HG02973 (cell line): ENCODE results near the gene HSD17B8.
A peak's percentile ranks its signal among the peaks of the same experiment; 100 is the strongest.

Experiments used
- ATAC-seq: cut with Tn5 transposase; IDR thresholded peaks from one replicate; pipeline ENCODE4 v1.9.1; 2021; ENCODE audit warnings: moderate library complexity; ENCODE audit not compliant: unreplicated experiment

HSD17B8 gene

GRCh38 chr6:33191383-33192104 lies 12.9 kb upstream of the HSD17B8 start:
- ATAC-seq: no peak

- no peak for ATAC-seq
Observed at GRCh38 chr6:33192105-33192646, 12.3 kb upstream of the HSD17B8 start, which contains the start of gene COL11A2. Gene COL11A2, minus strand, starts transcription at chr6:33192467. Its CDS starts 227 bp downstream, at chr6:33192240.

GRCh38 chr6:33192671-33193602 lies 11.5 kb upstream of the HSD17B8 start:
- no peak for ATAC-seq

DNA sequence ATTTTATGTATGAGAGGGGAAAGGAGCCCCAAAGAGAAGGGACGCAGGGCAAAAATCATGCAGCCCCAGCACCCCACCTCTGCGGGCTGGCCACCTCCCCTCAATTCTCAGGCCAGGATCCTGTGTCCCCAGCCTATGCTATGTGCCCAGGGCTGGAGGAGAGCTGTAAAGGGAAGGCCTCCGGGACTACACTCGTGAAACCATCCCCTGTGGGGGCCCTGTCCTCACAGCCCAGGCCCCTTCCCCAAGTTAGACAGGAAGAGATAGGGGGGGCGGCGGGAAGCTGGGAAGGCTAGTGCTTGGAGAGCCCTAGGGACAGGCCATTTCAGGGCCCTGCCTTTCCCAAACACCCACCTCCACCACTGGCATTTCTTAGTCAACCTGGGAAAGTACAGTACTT lies 10.8 kb upstream of the HSD17B8 start:
- ATAC-seq: no peak

DNA sequence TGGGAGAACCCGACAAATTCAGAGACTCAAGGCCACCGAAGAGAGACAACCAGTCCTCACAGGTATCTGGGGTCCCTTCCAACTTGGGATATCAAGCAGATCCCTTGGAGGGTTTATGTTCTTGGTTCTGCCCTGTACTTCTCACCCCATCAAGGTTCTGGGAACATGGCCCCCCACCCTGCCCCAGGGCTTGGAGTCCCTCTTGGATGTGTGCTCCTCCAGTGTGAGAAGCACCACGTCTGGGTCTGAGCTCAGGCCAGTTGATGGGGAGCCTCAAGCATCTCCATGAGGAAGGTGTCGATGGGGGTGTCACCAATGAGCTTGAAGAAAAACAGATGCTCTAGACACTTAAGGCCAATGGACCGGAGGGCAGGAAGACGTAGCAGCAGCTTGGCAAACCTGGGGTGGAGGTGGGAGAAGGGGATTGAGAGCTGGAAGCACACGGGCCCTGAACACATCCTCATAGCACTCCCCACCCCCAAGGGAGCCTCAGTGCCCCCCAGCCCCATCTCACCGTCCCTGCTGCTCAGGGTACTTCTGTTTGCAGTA lies 9.9 kb upstream of the HSD17B8 start:
- no peak for ATAC-seq

DNA sequence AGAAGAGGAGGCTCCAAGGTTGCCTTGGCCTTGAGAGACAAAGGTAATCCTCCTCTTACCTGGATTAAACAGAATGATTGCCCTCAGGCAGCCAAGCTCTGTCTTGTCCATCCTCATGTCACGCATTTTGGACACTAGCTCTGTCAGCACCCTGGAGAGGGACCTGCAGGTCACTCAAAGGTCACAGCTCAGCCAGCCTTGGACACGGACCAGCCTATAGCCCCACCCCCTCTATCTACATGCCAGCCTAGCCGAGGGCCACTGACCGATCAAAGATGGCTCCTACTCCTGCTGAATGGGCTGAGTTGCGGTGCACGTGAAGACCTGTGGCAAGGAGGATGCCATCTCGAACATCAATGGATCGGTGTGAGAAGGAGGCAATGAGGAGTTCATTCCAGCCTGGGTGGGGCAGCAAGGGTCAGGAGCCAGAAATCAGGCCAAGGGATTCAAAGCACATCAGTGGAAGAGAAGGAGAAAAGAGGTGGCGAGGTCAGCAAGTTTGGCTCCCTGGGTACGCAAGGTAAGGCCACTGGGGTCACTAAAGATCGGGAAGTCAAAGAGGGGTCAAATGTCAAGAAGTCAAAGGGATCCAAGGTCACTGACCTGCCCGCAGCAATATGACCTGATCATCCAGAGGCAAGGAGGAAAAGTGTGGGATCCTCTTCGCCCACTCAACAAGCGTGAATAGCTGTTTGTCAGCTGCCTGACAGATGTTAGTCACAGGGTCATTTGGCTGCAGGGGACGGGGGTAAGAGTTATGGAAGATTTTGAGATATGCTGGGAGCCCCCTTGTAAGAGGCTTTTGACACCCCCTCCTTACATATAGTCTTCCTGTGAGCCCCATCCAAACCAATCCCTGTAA lies 8.9 kb upstream of the HSD17B8 start:
- no peak for ATAC-seq

GRCh38 chr6:33197431-33198048 lies 6.9 kb upstream of the HSD17B8 start:
- no peak for ATAC-seq

GRCh38 chr6:33198159-33198852 lies 6.1 kb upstream of the HSD17B8 start:
- no peak for ATAC-seq

DNA sequence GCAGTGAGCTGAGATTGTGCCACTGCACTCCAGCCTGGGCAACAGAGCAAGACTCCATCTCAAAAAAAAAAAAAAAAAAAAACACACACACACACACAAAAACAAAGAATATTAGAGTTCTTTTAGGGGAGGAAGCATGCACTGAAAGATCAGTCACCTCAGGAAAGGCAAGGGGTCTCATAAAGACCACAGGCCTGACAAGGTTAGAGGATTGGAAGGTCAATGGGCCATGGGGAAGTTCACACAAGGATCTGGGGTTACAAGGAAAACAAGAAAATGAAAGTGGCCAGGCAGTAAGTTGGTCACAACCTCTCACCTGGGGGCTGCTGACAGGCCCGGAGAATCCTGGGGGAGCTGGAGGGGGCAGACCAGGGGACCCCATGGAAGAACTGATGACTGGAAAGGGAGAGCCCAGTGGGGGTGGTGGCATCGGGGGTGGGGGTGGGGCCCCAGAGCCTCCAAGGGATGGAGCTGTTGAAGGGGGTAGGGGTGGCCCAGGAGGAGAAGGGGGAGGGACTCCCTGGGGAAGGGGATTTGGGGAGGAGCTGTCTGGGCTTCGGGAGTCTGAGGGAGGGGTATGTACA lies 5.5 kb upstream of the HSD17B8 start:
- no peak for ATAC-seq

DNA sequence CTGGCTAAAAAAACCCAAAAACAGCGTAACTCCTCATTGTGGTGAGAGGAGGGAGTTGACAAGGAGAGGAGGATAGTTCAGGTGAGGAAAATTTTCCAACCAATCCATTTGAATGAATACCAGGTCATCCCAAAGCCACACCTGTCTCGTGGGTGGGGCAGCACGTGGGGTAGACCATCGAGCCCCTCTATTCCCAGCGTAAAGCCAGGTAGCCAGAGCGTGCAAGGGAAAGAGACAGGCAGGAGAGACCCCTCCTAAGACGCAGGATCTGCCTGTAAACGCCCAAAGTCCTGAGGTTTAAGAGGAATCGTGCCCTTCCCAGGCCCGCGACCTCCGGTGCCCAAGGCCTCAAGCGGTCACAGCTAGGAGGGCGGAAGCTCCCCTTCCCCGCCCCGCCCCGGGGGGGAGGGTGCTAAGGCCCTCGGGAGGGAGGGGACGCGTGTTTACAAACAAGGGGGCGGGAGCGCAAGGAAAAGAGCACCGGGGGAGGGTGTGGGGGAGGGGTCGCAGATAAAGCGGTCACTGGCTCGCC lies 4.7 kb upstream of the HSD17B8 start:
- peak; percentile 12 for ATAC-seq

DNA sequence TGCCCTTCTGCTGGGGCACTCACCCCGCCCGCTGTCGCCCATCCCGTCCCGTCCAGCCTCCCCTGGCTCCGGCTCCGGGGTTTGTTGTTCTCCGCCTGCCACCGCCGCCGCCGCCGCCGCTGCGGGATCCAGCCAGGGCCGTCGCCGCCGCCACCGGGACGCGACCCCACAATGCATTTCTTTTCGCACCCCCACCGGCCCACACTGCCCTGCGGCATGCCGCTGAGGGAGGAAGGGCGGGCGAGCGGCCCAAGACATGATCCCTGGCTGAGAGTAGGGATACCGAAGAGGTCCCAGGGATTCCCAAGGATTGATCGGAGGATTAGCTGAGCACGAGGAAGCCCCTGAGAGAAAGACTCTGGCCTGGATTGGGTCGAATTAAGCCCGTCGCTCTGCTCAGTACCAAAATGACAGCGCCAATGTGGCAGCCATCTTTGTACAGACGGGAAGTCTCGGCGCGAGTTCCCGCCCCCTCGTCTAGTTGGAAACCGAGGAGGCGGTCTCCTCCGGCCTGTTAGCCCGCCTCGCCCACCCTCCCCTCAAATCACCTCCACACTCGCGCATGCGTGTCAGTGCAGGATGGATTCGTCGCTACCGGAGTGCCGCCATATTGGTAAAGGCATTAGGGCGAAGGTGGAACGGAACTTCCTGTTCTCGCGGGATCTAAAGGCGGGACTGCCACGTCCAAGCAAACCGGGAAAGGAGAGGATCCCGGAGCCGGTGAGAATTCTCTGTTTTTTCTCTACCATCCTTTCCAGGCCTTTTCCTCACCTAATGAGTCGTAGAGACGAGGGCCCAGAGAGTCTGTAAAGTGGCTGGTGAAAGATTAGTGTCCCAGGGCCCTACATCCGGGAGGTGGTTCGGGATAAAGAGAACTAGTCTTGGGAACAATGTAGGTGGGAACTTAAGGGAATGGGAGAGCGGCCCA lies 4.0 kb upstream of the HSD17B8 start, which contains the start of the genes RXRB and SLC39A7:
Gene RXRB (minus strand): TSS at position 447 of the 928 bp plus-strand sequence. CDS start 189 bp downstream, at position 258.
Gene SLC39A7 (plus strand): TSS at position 649 of the 928 bp plus-strand sequence. CDS start 379 bp downstream, outside the sequence.
- peak; percentile 43 for ATAC-seq

- ATAC-seq: no peak
Observed at GRCh38 chr6:33201147-33201545, 3.3 kb upstream of the HSD17B8 start.

DNA sequence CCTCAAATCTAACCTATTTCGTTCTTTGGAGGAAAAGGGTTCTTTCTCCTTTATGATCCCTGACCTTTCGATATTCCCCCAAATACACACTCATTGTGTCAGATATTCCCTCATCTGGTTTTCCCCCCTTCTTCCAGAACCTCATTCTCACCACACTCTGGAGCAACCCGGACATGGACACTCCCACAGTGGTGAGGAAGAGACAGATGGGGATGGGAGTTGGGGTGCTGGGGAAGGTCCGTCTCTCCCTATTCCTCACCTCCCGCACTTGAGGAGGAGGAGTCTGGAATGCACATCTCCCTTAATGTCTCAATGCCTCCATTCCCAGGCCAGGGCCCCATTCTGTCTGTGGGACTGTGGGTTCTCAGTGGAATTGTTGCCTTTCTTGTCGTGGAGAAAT lies 2.5 kb upstream of the HSD17B8 start:
- ATAC-seq: no peak

DNA sequence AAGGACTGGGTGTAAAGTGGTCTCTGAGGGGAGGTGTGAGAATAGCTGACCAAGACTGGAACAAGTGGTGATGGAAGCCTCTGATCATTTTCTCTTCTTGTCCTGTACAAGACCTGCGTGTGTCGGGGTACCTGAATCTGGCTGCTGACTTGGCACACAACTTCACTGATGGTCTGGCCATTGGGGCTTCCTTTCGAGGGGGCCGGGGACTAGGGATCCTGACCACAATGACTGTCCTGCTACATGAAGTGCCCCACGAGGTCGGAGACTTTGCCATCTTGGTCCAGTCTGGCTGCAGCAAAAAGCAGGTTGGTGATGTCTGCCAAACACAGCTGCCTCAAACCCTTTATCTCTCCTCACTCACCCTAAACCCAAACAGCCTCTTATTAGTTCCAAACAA lies 1.7 kb upstream of the HSD17B8 start:
- ATAC-seq: no peak

- no peak for ATAC-seq
Observed at GRCh38 chr6:33203443-33204164, 851 bp upstream of the HSD17B8 start.

DNA sequence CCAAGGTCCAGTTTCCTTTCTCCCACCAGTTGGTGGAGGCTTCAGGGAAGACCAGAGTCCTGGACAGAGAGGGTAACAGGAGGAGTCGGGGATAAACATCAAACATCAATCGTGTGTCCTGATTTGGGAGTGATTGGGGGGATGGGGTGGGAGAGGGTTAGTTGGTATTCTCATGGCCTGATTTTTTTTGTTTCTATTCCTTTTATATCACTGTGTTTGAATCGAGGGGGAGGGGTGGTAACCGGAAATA lies 365 bp upstream of the HSD17B8 start:
- no peak for ATAC-seq
